Stimulated activated CD8-positive, alpha-beta memory T cell treated with anti-CD3 and anti-CD28 coated beads, Interleukin-7, amount 100 ng/mL, for 24 hours (primary cell): ENCODE measurements around the gene LIG3.
A peak's percentile ranks its signal among the peaks of the same experiment; 100 is the strongest.
"Not testable (repeated sequence)": the region's sequence is repeated elsewhere in the genome, so short reads cannot be mapped to it uniquely, and the experiment has no call there.

Experiments
- DNase-seq: peaks from one replicate; pipeline ENCODE4 v3.0.0-alpha.2; 2020; ENCODE audit warnings: low read depth

Gene LIG3

GRCh38 chr17:34980353-34980680 lies at the start of gene LIG3:
Gene LIG3 (plus strand): TSS chr17:34980512. CDS start chr17:34983006, 2,494 bp downstream.
- DNase-seq, result peak; percentile 90

GRCh38 chr17:34950780-34951179 lies 29.5 kb upstream of the LIG3 start:
- not testable (repeated sequence) for DNase-seq

GRCh38 chr17:34958438-34958837 lies 21.9 kb upstream of the LIG3 start:
- no peak for DNase-seq

- DNase-seq, result peak; percentile 78
These were observed 19.0 kb upstream of the LIG3 start, which contains the start of the genes CCT6B and ZNF830 for GRCh38 chr17:34961093-34961911. Gene CCT6B (minus strand): TSS chr17:34961460. CDS start chr17:34961393, 67 bp downstream. Gene ZNF830 (plus strand): TSS chr17:34961540. CDS start chr17:34961567, 27 bp downstream.

GRCh38 chr17:34974179-34974578 lies 6.1 kb upstream of the LIG3 start:
- no peak for DNase-seq

- DNase-seq, result no peak
These were observed 5.2 kb upstream of the LIG3 start for GRCh38 chr17:34974794-34975785.

GRCh38 chr17:34979153-34979552 lies 1.2 kb upstream of the LIG3 start:
- DNase-seq, result no peak

GRCh38 chr17:34979650-34980352 lies 511 bp upstream of the LIG3 start:
- no peak for DNase-seq

- DNase-seq, result peak; percentile 55
These were observed 597 bp downstream of the LIG3 start for GRCh38 chr17:34980681-34981537.

- DNase-seq, result no peak
These were observed 1.4 kb downstream of the LIG3 start for GRCh38 chr17:34981538-34982241.

- no peak for DNase-seq
These were observed 6.9 kb downstream of the LIG3 start for GRCh38 chr17:34987232-34987631.

GRCh38 chr17:34988644-34989043 lies 8.3 kb downstream of the LIG3 start:
- no peak for DNase-seq

GRCh38 chr17:34989473-34989872 lies 9.2 kb downstream of the LIG3 start:
- no peak for DNase-seq

GRCh38 chr17:34990921-34991365 lies 10.6 kb downstream of the LIG3 start:
- DNase-seq, result no peak

GRCh38 chr17:34991606-34992005 lies 11.3 kb downstream of the LIG3 start:
- DNase-seq, result no peak

- DNase-seq, result no peak
These were observed 12.7 kb downstream of the LIG3 start for GRCh38 chr17:34993031-34993430.

GRCh38 chr17:34996422-34997285 lies 16.3 kb downstream of the LIG3 start:
- DNase-seq, result no peak

GRCh38 chr17:34997355-34997862 lies 17.1 kb downstream of the LIG3 start:
- DNase-seq, result no peak

GRCh38 chr17:34998205-34998604 lies 17.9 kb downstream of the LIG3 start:
- DNase-seq, result peak; percentile 52
